GM18868 (cell line): ENCODE measurements around the gene AGBL4.
"Not testable (repeated sequence)": the region's sequence is repeated elsewhere in the genome, so short reads cannot be mapped to it uniquely, and the experiment has no call there.

Experiments used
- ATAC-seq: cut with Tn5 transposase; IDR thresholded peaks from one replicate; pipeline ENCODE4 v1.9.1; 2021; ENCODE audit warnings: mild to moderate bottlenecking, moderate library complexity; ENCODE audit not compliant: unreplicated experiment

The AGBL4 gene

DNA sequence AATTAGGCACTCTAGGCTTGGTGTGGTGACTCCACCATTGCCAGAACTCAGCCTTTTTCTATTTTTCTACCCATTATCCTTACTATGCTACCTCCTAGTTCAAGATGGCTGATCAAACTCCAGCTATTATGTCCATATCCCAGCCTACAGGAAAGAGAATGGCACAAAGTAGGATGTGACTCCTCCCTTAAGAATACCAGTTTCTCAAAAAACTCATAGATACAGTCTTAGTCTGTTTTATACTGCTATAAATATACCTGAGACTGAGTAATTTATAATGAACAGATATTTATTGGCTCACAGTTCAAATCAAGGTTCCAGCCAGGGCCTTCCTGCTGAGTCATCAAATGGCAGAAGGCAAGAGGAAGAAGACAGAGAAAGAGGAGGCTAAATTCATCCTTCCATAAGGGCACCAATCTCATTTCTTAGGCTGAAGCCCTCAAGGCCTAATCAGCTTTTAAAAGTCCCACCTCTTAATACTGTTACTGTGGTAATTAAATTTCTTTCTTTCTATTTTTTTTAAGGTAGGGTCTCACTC is 704.3 kb downstream of the AGBL4 start:
- ATAC-seq, result no peak

GRCh38 chr1:49318218-49318617 is 705.5 kb downstream of the AGBL4 start:
- no peak for ATAC-seq

GRCh38 chr1:49307457-49307856 is 716.3 kb downstream of the AGBL4 start:
- no peak for ATAC-seq

- no peak for ATAC-seq
Observed at GRCh38 chr1:49306507-49307070, 717.2 kb downstream of the AGBL4 start.

- ATAC-seq, result not testable (repeated sequence)
Observed at GRCh38 chr1:49302400-49302799, 721.4 kb downstream of the AGBL4 start.

DNA sequence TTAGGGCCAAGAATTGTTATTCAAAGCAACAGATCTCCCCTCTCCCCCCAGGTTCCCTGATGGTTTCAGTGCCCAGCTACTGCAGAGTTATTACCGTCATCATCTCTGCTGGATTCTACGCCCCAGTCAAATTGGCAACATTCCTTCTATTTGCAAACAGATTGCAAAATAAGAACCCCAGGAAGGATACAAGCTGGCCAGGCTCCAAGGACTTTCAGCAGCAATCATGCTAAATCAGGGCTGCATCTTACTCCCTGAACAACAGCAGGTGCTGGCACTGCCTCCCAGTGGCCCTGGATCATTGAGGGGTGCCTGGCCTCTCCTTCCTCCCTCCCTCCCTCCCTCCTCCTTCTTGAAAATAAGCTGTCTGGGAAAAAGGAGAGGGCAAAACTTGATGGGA is 725.5 kb downstream of the AGBL4 start:
- ATAC-seq, result no peak

GRCh38 chr1:49297783-49298182 is 726.0 kb downstream of the AGBL4 start:
- no peak for ATAC-seq

DNA sequence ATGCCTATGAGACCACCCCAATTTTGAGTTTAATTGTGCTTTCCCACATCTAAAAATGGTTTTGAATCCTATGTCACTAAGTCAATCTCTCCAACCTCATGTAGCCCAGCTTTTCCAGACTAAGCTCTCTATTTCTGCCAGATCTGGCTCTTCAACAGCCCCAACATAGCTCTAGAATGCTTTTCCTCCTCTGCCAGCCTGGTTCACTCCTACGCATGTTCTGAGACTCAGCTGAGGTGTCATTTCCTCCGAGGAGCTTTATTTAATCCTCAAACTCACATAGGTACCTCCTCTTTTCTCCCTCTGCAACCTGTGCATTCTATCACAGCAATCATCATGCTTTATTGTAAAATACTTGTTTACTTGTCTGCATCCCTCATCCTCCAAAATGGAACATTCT is 729.2 kb downstream of the AGBL4 start:
- ATAC-seq, result no peak

GRCh38 chr1:49293016-49293415 is 730.7 kb downstream of the AGBL4 start:
- ATAC-seq, result no peak

GRCh38 chr1:49257211-49258049 is 766.3 kb downstream of the AGBL4 start:
- not testable (repeated sequence) for ATAC-seq

- no peak for ATAC-seq
Observed at GRCh38 chr1:49252917-49253316, 770.8 kb downstream of the AGBL4 start.

DNA sequence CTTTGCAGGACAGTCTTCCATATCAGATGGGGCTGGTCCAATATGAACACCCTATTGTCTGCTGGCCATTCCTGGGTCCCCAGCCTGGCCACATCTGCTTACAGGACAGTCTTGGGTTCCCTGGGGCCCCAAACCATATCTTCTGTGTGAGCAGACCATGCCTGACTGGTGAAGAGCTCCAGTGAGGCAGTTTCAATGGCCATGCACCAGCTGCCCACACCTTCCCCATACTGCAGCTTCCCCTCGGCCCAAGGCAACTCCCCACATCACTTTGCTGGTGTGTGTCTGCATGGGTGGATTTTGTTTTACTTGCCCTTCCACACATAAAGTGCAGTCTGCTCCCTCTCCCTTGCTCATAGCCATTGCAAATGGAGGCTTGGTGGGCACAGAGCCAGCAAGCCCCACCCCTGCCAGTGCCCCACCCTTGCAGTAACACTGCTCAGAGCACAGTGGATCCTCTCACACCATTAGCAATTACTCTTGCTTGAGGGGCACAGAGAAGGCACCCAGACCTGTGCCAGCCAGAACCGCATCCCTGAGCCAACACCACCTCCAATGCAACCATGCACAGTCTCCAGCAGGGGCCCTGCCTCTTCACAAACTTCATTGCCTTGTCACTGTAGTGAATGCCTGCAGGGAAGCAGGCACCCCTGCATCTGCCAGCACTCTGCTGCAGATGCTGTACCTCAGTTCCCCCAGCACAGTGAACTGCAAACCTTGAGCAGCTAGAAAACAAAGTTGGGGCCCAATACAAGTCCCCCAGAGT is 772.6 kb downstream of the AGBL4 start:
- no peak for ATAC-seq

- ATAC-seq, result no peak
Observed at GRCh38 chr1:49240709-49241221, 783.0 kb downstream of the AGBL4 start.

- no peak for ATAC-seq
Observed at GRCh38 chr1:49234988-49235387, 788.8 kb downstream of the AGBL4 start.

- ATAC-seq, result no peak
Observed at GRCh38 chr1:49229555-49229954, 794.2 kb downstream of the AGBL4 start.

DNA sequence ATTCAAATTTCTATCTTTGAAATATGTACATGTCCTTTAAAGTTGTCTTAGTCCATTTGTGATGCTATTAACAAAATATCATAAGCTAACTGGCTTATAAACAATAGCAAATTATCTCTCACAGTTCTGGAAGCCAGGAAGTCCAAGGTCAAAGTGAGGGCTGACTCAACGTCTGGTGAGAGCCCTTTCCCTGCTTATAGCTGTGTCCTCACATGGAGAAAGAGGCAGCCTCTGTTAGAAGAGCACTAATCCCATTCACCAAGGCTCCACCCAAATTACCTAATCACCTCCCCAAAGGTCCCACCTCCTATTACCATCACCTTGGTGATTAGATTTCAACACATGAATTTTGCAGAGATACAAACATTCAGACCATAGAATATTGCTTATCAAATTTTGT is 797.0 kb downstream of the AGBL4 start:
- ATAC-seq, result no peak

GRCh38 chr1:49225464-49225863 is 798.3 kb downstream of the AGBL4 start:
- ATAC-seq, result no peak

GRCh38 chr1:49213301-49213700 is 810.5 kb downstream of the AGBL4 start:
- ATAC-seq, result no peak

DNA sequence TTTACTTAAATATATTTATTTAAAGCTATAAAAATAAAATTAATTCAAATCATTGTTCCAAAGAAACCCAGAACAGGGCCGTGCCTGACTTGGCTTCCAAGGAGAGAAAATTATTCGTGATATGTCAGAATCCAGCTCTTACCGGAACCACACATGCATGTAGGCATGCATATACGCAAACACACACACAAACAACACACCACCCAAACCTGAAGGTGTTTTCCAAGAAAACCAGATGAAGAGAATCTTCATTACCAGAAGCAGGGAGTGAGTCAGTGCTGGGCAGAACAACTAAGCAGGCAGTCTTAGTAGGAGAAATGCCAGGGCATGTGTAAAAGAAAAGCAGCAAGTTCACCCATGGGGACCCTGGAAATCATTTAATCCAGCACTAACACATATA is 815.0 kb downstream of the AGBL4 start:
- ATAC-seq, result no peak

DNA sequence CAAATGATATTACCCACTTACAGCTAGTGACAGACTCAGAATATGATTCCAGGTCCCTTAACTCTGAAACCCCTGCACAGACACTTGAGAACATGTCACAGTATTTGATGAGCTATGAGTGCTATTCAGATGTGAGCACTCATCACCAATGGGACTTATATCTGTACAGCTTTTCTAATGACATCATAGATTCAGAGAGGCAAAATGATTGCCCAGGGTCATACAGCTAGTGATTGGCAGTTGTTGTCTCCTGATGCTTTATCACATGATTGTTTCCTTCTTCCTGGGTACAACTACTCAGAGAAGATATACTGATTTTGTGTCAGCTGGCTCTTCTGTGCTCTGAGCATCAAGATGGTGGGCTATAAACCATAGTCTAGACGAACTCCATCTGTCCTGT is 819.0 kb downstream of the AGBL4 start:
- no peak for ATAC-seq

- ATAC-seq, result no peak
Observed at GRCh38 chr1:49200738-49201137, 823.0 kb downstream of the AGBL4 start.
